ENCODE measurements around the gene LLGL1. TPM values are rescaled to one million over a fixed set of nuclear protein-coding genes. Genes with fewer than 3 reads are reported as not detected.

LLGL1 gene
- total RNA-seq, 1 experiment from 2014 or later, result 44.3 TPM

GRCh38 chr17:18179196-18179595 lies 46.2 kb upstream of the LLGL1 start:
- RAD21 ChIA-PET (ENCODE audit: low non-redundant PET in 1 of 2, low total read pairs in 2 of 2, uncharacterized antibody in 2 of 2, unreplicated experiment in 2 of 2), result no interaction called here

GRCh38 chr17:18179804-18180203 lies 45.6 kb upstream of the LLGL1 start:
- TF ChIP-seq ELF1 (IDR thresholded peaks at IDR 0.05; ENCODE audit: borderline replicate concordance, low read depth) (no peak), JUND (IDR thresholded peaks at IDR 0.05) (no peak), FOSL1 (IDR thresholded peaks at IDR 0.05; ENCODE audit: low read depth) (no peak), EZH2phosphoT487 (IDR thresholded peaks at IDR 0.05; ENCODE audit: borderline replicate concordance) (no peak), TCF7L2 (IDR thresholded peaks at IDR 0.05; ENCODE audit: borderline replicate concordance, extremely low read depth, insufficient read depth, insufficient read length) (no peak), REST (IDR thresholded peaks at IDR 0.05; ENCODE audit: low read depth) (no peak), RAD21 (IDR thresholded peaks at IDR 0.05; ENCODE audit: low read depth) (no peak), EGR1 (IDR thresholded peaks at IDR 0.05; ENCODE audit: low read depth) (no peak), SP1 (IDR thresholded peaks at IDR 0.05; ENCODE audit: low read depth) (no peak), POLR2AphosphoS5 (IDR thresholded peaks at IDR 0.05; ENCODE audit: low read depth, low read length) (no peak), ATF3 (IDR thresholded peaks at IDR 0.05) (no peak), SIN3A (IDR thresholded peaks at IDR 0.05; ENCODE audit: low read depth) (no peak), CBX3 (IDR thresholded peaks at IDR 0.05; ENCODE audit: low read depth) (no peak), ZFX (IDR thresholded peaks at IDR 0.05) (no peak), SRF (IDR thresholded peaks at IDR 0.05; ENCODE audit: low read depth) (no peak), MAX (IDR thresholded peaks at IDR 0.05) (no peak)
- Histone ChIP-seq H3K4me1 (ENCODE audit: control insufficient read depth in 1 of 2, insufficient read depth in 2 of 2, low read length in 2 of 2) (peaks cover 7 to 22% of the 10 kb centered on the region in 2 experiments), H3K4me3 (replicated peaks in 1 of 2; ENCODE audit: low read depth in 1 of 2, low read length in 2 of 2) (no peak overlapping the region), H3K9me2 (ENCODE audit: insufficient read depth) (no peaks in the 10 kb centered on the region), H3K27ac (ENCODE audit: low read depth, low read length) (no peak overlapping the region), H4K20me1 (ENCODE audit: insufficient read depth) (no peaks in the 10 kb centered on the region), H3K9me3 (ENCODE audit: control insufficient read depth in 1 of 2, insufficient read depth in 1 of 2, low read depth in 1 of 2, low read length in 2 of 2) (no peaks in the 10 kb centered on the region), H3K36me3 (ENCODE audit: control insufficient read depth in 1 of 2, insufficient read depth in 2 of 2, low read length in 2 of 2) (no peaks in the 10 kb centered on the region), H3K79me2 (ENCODE audit: insufficient read depth, low read length) (peaks cover 7% of the 10 kb centered on the region), H3K9ac (ENCODE audit: low read length) (no peak overlapping the region), H3K4me2 (ENCODE audit: low read length) (no peak overlapping the region), H3K27me3 (ENCODE audit: insufficient read depth, low read length) (no peaks in the 10 kb centered on the region), H2AFZ (ENCODE audit: low read depth, low read length, poor library complexity, severe bottlenecking) (no peak overlapping the region)
- no peak for ATAC-seq
- POLR2A ChIA-PET, result interaction anchor here (0.5 kb wide), 1 partner anchor 10 kb away, joined by 4 read pairs; no protein-coding TSS in a partner anchor
- no peak for DNase-seq (ENCODE audit: low read depth, low spot score)
- intact Hi-C loops (cut with micrococcal nuclease), result no loop called here
- no TSS peak for BruUV-seq (replicated peaks)
- CTCF ChIA-PET, result no interaction called here
- RAD21 ChIA-PET (ENCODE audit: low non-redundant PET in 1 of 2, low total read pairs in 2 of 2, uncharacterized antibody in 2 of 2, unreplicated experiment in 2 of 2), result no interaction called here

More at GRCh38 chr17:18179196-18179595, 46.2 kb upstream of the LLGL1 start:
- ChIA-PET CTCF (no interaction called here), POLR2A (no interaction called here)
- no peaks in the 10 kb centered on the region for H3K27me3 ChIP-seq (ENCODE audit: insufficient read depth, low read length)
- no peak overlapping the region for H3K4me3 ChIP-seq (replicated peaks in 1 of 2; ENCODE audit: low read depth in 1 of 2, low read length in 2 of 2)
- peaks cover 1% of the 10 kb centered on the region; the same call in 1 of the 2 replicates for H3K79me2 ChIP-seq (ENCODE audit: insufficient read depth, low read length)
- H3K9ac ChIP-seq (ENCODE audit: low read length), result no peak overlapping the region
- no peaks in the 10 kb centered on the region for H4K20me1 ChIP-seq (ENCODE audit: insufficient read depth)
- no TSS peak for BruUV-seq (replicated peaks)
- H3K4me1 ChIP-seq (ENCODE audit: control insufficient read depth in 1 of 2, insufficient read depth in 2 of 2, low read length in 2 of 2), result peaks cover 3 to 15% of the 10 kb centered on the region in 2 experiments; a peak in 3 of 4 replicates
- DNase-seq (ENCODE audit: low read depth, low spot score) (no peak), ATAC-seq (no peak)
- no peaks in the 10 kb centered on the region for H3K9me3 ChIP-seq (ENCODE audit: control insufficient read depth in 1 of 2, insufficient read depth in 1 of 2, low read depth in 1 of 2, low read length in 2 of 2)
- no peak overlapping the region for H3K27ac ChIP-seq (ENCODE audit: low read depth, low read length)
- no peaks in the 10 kb centered on the region for H3K36me3 ChIP-seq (ENCODE audit: control insufficient read depth in 1 of 2, insufficient read depth in 2 of 2, low read length in 2 of 2)
- intact Hi-C loops (cut with micrococcal nuclease), result no loop called here
- no peak overlapping the region for H2AFZ ChIP-seq (ENCODE audit: low read depth, low read length, poor library complexity, severe bottlenecking)
- TF ChIP-seq EZH2 (IDR thresholded peaks at IDR 0.05) (no peak), FOSL1 (IDR thresholded peaks at IDR 0.05; ENCODE audit: low read depth) (no peak), EGR1 (IDR thresholded peaks at IDR 0.05; ENCODE audit: low read depth) (no peak), JUND (IDR thresholded peaks at IDR 0.05) (no peak), ZFX (IDR thresholded peaks at IDR 0.05) (no peak), ATF3 (IDR thresholded peaks at IDR 0.05) (no peak), CBX3 (IDR thresholded peaks at IDR 0.05; ENCODE audit: low read depth) (no peak), SIN3A (IDR thresholded peaks at IDR 0.05; ENCODE audit: low read depth) (no peak)
- H3K9me2 ChIP-seq (ENCODE audit: insufficient read depth), result no peaks in the 10 kb centered on the region
- no peak overlapping the region for H3K4me2 ChIP-seq (ENCODE audit: low read length)
